IPS-18a (cell line): Measurements from ENCODE around the gene ACKR2.
"Not testable (repeated sequence)": the region's sequence is repeated elsewhere in the genome, so short reads cannot be mapped to it uniquely, and the experiment has no call there.

ENCODE experiments used
- H3K27ac ChIP-seq: one replicate; pipeline ENCODE4 v1.5.1; 2013; ENCODE audit warnings: low read length
- H3K27me3 ChIP-seq: one replicate; pipeline ENCODE4 v1.6.1; 2013; ENCODE audit warnings: mild to moderate bottlenecking, low read length; ENCODE audit not compliant: control insufficient read depth, insufficient read depth
- H3K36me3 ChIP-seq: one replicate; pipeline ENCODE4 v1.6.1; 2013; ENCODE audit warnings: low read depth, low read length; ENCODE audit not compliant: control insufficient read depth
- H3K4me1 ChIP-seq: one replicate; pipeline ENCODE4 v1.6.1; 2013; ENCODE audit warnings: low read depth, low read length; ENCODE audit not compliant: control insufficient read depth
- H3K4me3 ChIP-seq: one replicate; pipeline ENCODE4 v1.5.1; 2013; ENCODE audit warnings: low read length
- H3K9ac ChIP-seq: one replicate; pipeline ENCODE4 v1.6.1; 2013; ENCODE audit warnings: mild to moderate bottlenecking, low read length, moderate library complexity
- H3K9me3 ChIP-seq: one replicate; pipeline ENCODE4 v1.6.1; 2013; ENCODE audit warnings: low read depth, low read length; ENCODE audit not compliant: control insufficient read depth

ACKR2 gene

GRCh38 chr3:42803414-42804105 is 5.7 kb upstream of the ACKR2 start:
- H3K27ac ChIP-seq: peak overlapping the region; percentile 22
- no peaks in the 10 kb centered on the region for H3K36me3 ChIP-seq
- H3K27me3 ChIP-seq: peaks cover 25% of the 10 kb centered on the region
- peak overlapping the region; percentile 85 for H3K9ac ChIP-seq
- H3K4me3 ChIP-seq: peak overlapping the region; percentile 79
- H3K9me3 ChIP-seq: no peaks in the 10 kb centered on the region
- peaks cover 12% of the 10 kb centered on the region for H3K4me1 ChIP-seq

- H3K4me1 ChIP-seq: peaks cover 10% of the 10 kb centered on the region
- H3K9me3 ChIP-seq: no peaks in the 10 kb centered on the region
- peak within 1 kb of the TSS; percentile 85 for H3K9ac ChIP-seq
- H3K4me3 ChIP-seq: peak within 1 kb of the TSS; percentile 79
- H3K27me3 ChIP-seq: peaks cover 25% of the 10 kb centered on the region
- peak within 1 kb of the TSS; percentile 22 for H3K27ac ChIP-seq
- no peaks in the 10 kb centered on the region for H3K36me3 ChIP-seq
These were observed 5.0 kb upstream of the ACKR2 start, which contains the start of gene HIGD1A for GRCh38 chr3:42804106-42804830. Gene HIGD1A, minus strand, starts transcription at chr3:42804490. Its CDS starts 10,237 bp downstream, at chr3:42794253.

- peak overlapping the region; percentile 79 for H3K4me3 ChIP-seq
- H3K9ac ChIP-seq: peak overlapping the region; percentile 29
- H3K9me3 ChIP-seq: no peaks in the 10 kb centered on the region
- H3K4me1 ChIP-seq: peaks cover 9% of the 10 kb centered on the region
- H3K27me3 ChIP-seq: peaks cover 25% of the 10 kb centered on the region
- H3K27ac ChIP-seq: no peak overlapping the region
- H3K36me3 ChIP-seq: no peaks in the 10 kb centered on the region
These were observed 4.5 kb upstream of the ACKR2 start for GRCh38 chr3:42804831-42805132.

- peak overlapping the region; percentile 79 for H3K4me3 ChIP-seq
These were observed 4.0 kb upstream of the ACKR2 start for GRCh38 chr3:42805141-42805821.

GRCh38 chr3:42807929-42808328 is 1.3 kb upstream of the ACKR2 start:
- Histone ChIP-seq H3K4me3 (no peak overlapping the region), H3K27me3 (peaks cover 25% of the 10 kb centered on the region), H3K36me3 (no peaks in the 10 kb centered on the region), H3K27ac (no peak overlapping the region), H3K9me3 (no peaks in the 10 kb centered on the region), H3K9ac (no peak overlapping the region), H3K4me1 (peaks cover 4% of the 10 kb centered on the region)

More at GRCh38 chr3:42805141-42805821, 4.0 kb upstream of the ACKR2 start:
- Histone ChIP-seq H3K36me3 (no peaks in the 10 kb centered on the region), H3K9me3 (no peaks in the 10 kb centered on the region), H3K4me1 (peaks cover 9% of the 10 kb centered on the region), H3K27me3 (peaks cover 25% of the 10 kb centered on the region), H3K9ac (no peak overlapping the region), H3K27ac (no peak overlapping the region)

GRCh38 chr3:42810706-42811105 is 1.5 kb downstream of the ACKR2 start:
- H3K9ac ChIP-seq, H3K4me1 ChIP-seq, H3K4me3 ChIP-seq, H3K9me3 ChIP-seq, H3K27ac ChIP-seq, H3K36me3 ChIP-seq: not testable (repeated sequence)
- H3K27me3 ChIP-seq: peaks cover 13% of the 10 kb centered on the region

GRCh38 chr3:42811118-42811883 is 2.1 kb downstream of the ACKR2 start:
- not testable (repeated sequence) for H3K4me1 ChIP-seq, H3K4me3 ChIP-seq, H3K9me3 ChIP-seq, H3K27ac ChIP-seq, H3K36me3 ChIP-seq, H3K9ac ChIP-seq, H3K27me3 ChIP-seq

GRCh38 chr3:42814246-42814645 is 5.0 kb downstream of the ACKR2 start:
- no peak overlapping the region for H3K27ac ChIP-seq
- H3K9me3 ChIP-seq: no peaks in the 10 kb centered on the region
- H3K9ac ChIP-seq: no peak overlapping the region
- no peaks in the 10 kb centered on the region for H3K4me1 ChIP-seq
- H3K4me3 ChIP-seq: no peak overlapping the region
- no peaks in the 10 kb centered on the region for H3K36me3 ChIP-seq
- H3K27me3 ChIP-seq: no peaks in the 10 kb centered on the region

- Histone ChIP-seq H3K27ac (no peak overlapping the region), H3K4me1 (no peaks in the 10 kb centered on the region), H3K4me3 (no peak overlapping the region), H3K27me3 (no peaks in the 10 kb centered on the region), H3K9me3 (no peaks in the 10 kb centered on the region), H3K9ac (no peak overlapping the region), H3K36me3 (no peaks in the 10 kb centered on the region)
These were observed 5.8 kb downstream of the ACKR2 start for GRCh38 chr3:42814914-42815507.

GRCh38 chr3:42815826-42816225 is 6.6 kb downstream of the ACKR2 start:
- Histone ChIP-seq H3K9me3 (no peaks in the 10 kb centered on the region), H3K9ac (no peak overlapping the region), H3K36me3 (no peaks in the 10 kb centered on the region), H3K4me1 (no peaks in the 10 kb centered on the region), H3K27ac (no peak overlapping the region), H3K4me3 (no peak overlapping the region), H3K27me3 (no peaks in the 10 kb centered on the region)
